HCT116 (cell line): Measurements from ENCODE around the gene MYLK3. TPM values are rescaled to one million over a fixed set of nuclear protein-coding genes. Genes with fewer than 3 reads are reported as not detected.

ENCODE experiments used
- ATAC-seq: fragments of 200-7000 bp; cut with Tn5 transposase; 2 replicates; pipeline ENCODE4 v1.9.1; 2020; ENCODE audit warnings: mild to moderate bottlenecking, moderate library complexity
- BruUV-seq: library from RNA; stranded (reverse); fragments of 400-500 nt; replicated peaks from 2 replicates; lab custom pipeline; 2021; lab: Mats Ljungman, UMichigan
- CTCF ChIA-PET: fragments of 300-600 bp; sonication (Branson Sonifier 250); formaldehyde crosslinking; loops from one replicate; lab custom pipeline; 2021; ENCODE audit warnings: antibody characterized with exemption; lab: Charles Lee
- POLR2A ChIA-PET: fragments of 300-600, 350-600 bp; sonication (Branson Sonifier 250); formaldehyde crosslinking; loops from one replicate; lab custom pipeline; 2021; ENCODE audit warnings: antibody characterized with exemption; lab: Charles Lee
- RAD21 ChIA-PET, 2 experiments: fragments of 300-600 bp; sonication (Branson Sonifier 250); formaldehyde crosslinking; loops; one replicate each; lab custom pipeline; 2023; ENCODE audit warnings: low total read pairs in 2 of 2; ENCODE audit not compliant: uncharacterized antibody in 2 of 2, unreplicated experiment in 2 of 2, low non-redundant PET in 1 of 2; lab: Charles Lee
- DNase-seq: peaks from one replicate; pipeline ENCODE4 v3.0.0-alpha.2; 2010; ENCODE audit warnings: low read depth, low spot score
- H2AFZ ChIP-seq: fragments of 200-600 bp; shearing (Covaris generic), sonication (generic); 2 replicates; pipeline ENCODE4 v1.6.1; 2017; ENCODE audit warnings: low read depth, mixed run types, mixed read lengths, antibody characterized with exemption, low read length; ENCODE audit not compliant: poor library complexity, severe bottlenecking
- H3K27ac ChIP-seq: 2 replicates; pipeline ENCODE4 v1.5.1; 2012; ENCODE audit warnings: low read depth, low read length
- H3K27me3 ChIP-seq: fragments of 200-600 bp; sonication (generic); 2 replicates; pipeline ENCODE4 v1.6.1; 2016; ENCODE audit warnings: mixed run types, low read length, mixed read lengths; ENCODE audit not compliant: insufficient read depth
- H3K36me3 ChIP-seq, 2 experiments: fragments of 200-500 bp in 1 of 2; fragments of 200-600 bp in 1 of 2; sonication (Bioruptor generic) in 1 of 2; sonication (generic) in 1 of 2; 2 replicates each; pipeline versions ENCODE4 v1.5.1 to v1.6.1; 2014 to 2016; ENCODE audit warnings: low read length in 2 of 2, inconsistent platforms in 1 of 2, mixed read lengths in 1 of 2, mixed run types in 1 of 2; ENCODE audit not compliant: insufficient read depth in 2 of 2, control insufficient read depth in 1 of 2
- H3K4me1 ChIP-seq, 2 experiments: fragments of 200-600 bp in 1 of 2; sonication (generic) in 1 of 2; 2 replicates each; pipeline versions ENCODE4 v1.5.1 to v1.6.1; 2012 to 2017; ENCODE audit warnings: low read length in 2 of 2, inconsistent platforms in 1 of 2, mild to moderate bottlenecking in 1 of 2, mixed read lengths in 1 of 2, mixed run types in 1 of 2, moderate library complexity in 1 of 2; ENCODE audit not compliant: insufficient read depth in 2 of 2, control insufficient read depth in 1 of 2
- H3K4me2 ChIP-seq: fragments of 200-600 bp; sonication (generic); 2 replicates; pipeline ENCODE4 v1.6.1; 2017; ENCODE audit warnings: mixed run types, low read length, mixed read lengths
- H3K4me3 ChIP-seq, 2 experiments: fragments of 200-600 bp in 1 of 2; sonication (generic) in 1 of 2; replicated peaks in 1 of 2; 2 replicates each; pipeline ENCODE4 v1.5.1; 2011 to 2016; ENCODE audit warnings: low read length in 2 of 2, control low read depth in 1 of 2, low read depth in 1 of 2, mild to moderate bottlenecking in 1 of 2, mixed read lengths in 1 of 2, mixed run types in 1 of 2
- H3K79me2 ChIP-seq: fragments of 200-600 bp; sonication (generic); 2 replicates; pipeline ENCODE4 v1.6.1; 2017; ENCODE audit warnings: mild to moderate bottlenecking, mixed run types, low read length, moderate library complexity, mixed read lengths; ENCODE audit not compliant: insufficient read depth
- H3K9ac ChIP-seq: fragments of 200-600 bp; sonication (generic); 2 replicates; pipeline ENCODE4 v1.6.1; 2016; ENCODE audit warnings: low read length, mixed read lengths
- H3K9me2 ChIP-seq: fragments of 200-600 bp; sonication (generic), shearing (Covaris generic); 2 replicates; pipeline ENCODE4 v1.6.1; 2017; ENCODE audit warnings: mixed run types, mild to moderate bottlenecking, moderate library complexity; ENCODE audit not compliant: insufficient read depth
- H3K9me3 ChIP-seq, 2 experiments: fragments of 200-500 bp in 1 of 2; fragments of 200-600 bp in 1 of 2; sonication (Bioruptor generic) in 1 of 2; sonication (generic) in 1 of 2; 2 replicates each; pipeline ENCODE4 v1.6.1; 2014 to 2017; ENCODE audit warnings: low read length in 2 of 2, mixed read lengths in 2 of 2, inconsistent platforms in 1 of 2, low read depth in 1 of 2, mild to moderate bottlenecking in 1 of 2, mixed run types in 1 of 2, moderate library complexity in 1 of 2; ENCODE audit not compliant: control insufficient read depth in 1 of 2, insufficient read depth in 1 of 2
- H4K20me1 ChIP-seq: fragments of 200-600 bp; sonication (generic), shearing (Covaris generic); 2 replicates; pipeline ENCODE4 v1.6.1; 2017; ENCODE audit warnings: mixed run types, mild to moderate bottlenecking, moderate library complexity; ENCODE audit not compliant: insufficient read depth
- ATF3 ChIP-seq: IDR thresholded peaks from 2 replicates; pipeline ENCODE4 v1.6.1; 2012
- CEBPB ChIP-seq: IDR thresholded peaks from 2 replicates; pipeline ENCODE4 v1.6.1; 2012; ENCODE audit warnings: low read depth
- EGR1 ChIP-seq: IDR thresholded peaks from 2 replicates; pipeline ENCODE4 v1.6.1; 2012; ENCODE audit warnings: low read depth
- ELF1 ChIP-seq: IDR thresholded peaks from 2 replicates; pipeline ENCODE4 v1.6.1; 2012; ENCODE audit warnings: low read depth, borderline replicate concordance
- FOSL1 ChIP-seq: IDR thresholded peaks from 2 replicates; pipeline ENCODE4 v1.6.1; 2012; ENCODE audit warnings: low read depth
- MAX ChIP-seq: IDR thresholded peaks from 2 replicates; pipeline ENCODE4 v1.6.1; 2012
- POLR2A ChIP-seq: IDR thresholded peaks from 2 replicates; pipeline ENCODE4 v1.7.0; 2011; ENCODE audit warnings: borderline replicate concordance; ENCODE audit not compliant: insufficient read depth, insufficient read length; ENCODE audit errors: extremely low read depth
- REST ChIP-seq: IDR thresholded peaks from 2 replicates; pipeline ENCODE4 v1.6.1; 2012; ENCODE audit warnings: low read depth
- SIN3A ChIP-seq: IDR thresholded peaks from 2 replicates; pipeline ENCODE4 v1.6.1; 2012; ENCODE audit warnings: low read depth
- SRF ChIP-seq: IDR thresholded peaks from 2 replicates; pipeline ENCODE4 v1.6.1; 2012; ENCODE audit warnings: low read depth
- TCF7L2 ChIP-seq: IDR thresholded peaks from 2 replicates; pipeline ENCODE4 v1.7.0; 2011; ENCODE audit warnings: borderline replicate concordance, inconsistent platforms; ENCODE audit not compliant: insufficient read depth, insufficient read length; ENCODE audit errors: extremely low read depth
- ZFX ChIP-seq: fragments of 450-650 bp; IDR thresholded peaks from 2 replicates; pipeline ENCODE4 v1.6.1; 2017
- ZNF274 ChIP-seq: fragments of 200-500 bp; sonication (Bioruptor generic); IDR thresholded peaks from 2 replicates; pipeline ENCODE4 v1.6.1; 2014; ENCODE audit warnings: mild to moderate bottlenecking, low read depth, low read length, inconsistent platforms
- intact Hi-C: fragments of 100-400 bp; cut with micrococcal nuclease; formaldehyde crosslinking; loops from 2 replicates; pipeline ENCODE4 v1.10.0; 2022
- total RNA-seq: library from RNA; stranded (reverse); gene quantifications from one replicate; pipeline ENCODE4 v1.2.1, GENCODE V29; 2021; ENCODE audit not compliant: unreplicated experiment
- TF ChIP-seq, protein P1 (sequence below), 3 experiments: fragments of 200-600 bp in 1 of 3; sonication (generic) in 1 of 3; IDR thresholded peaks in 2 of 3; conservative IDR thresholded peaks in 1 of 3; 2 replicates each; pipeline ENCODE4 v1.5.1; 2012 to 2017; ENCODE audit warnings: low read depth in 2 of 3, low read length in 2 of 3, antibody characterized with exemption in 1 of 3, borderline replicate concordance in 1 of 3, control low read depth in 1 of 3, mild to moderate bottlenecking in 1 of 3, mixed read lengths in 1 of 3, mixed run types in 1 of 3, moderate library complexity in 1 of 3; ENCODE audit not compliant: insufficient read depth in 1 of 3

MYLK3 gene
- total RNA-seq, 1 experiment from 2014 or later, result 0.22 TPM

- TF ChIP-seq REST (no peak), EGR1 (no peak), ZNF274 (no peak), CEBPB (no peak), ZFX (no peak), TCF7L2 (no peak), ELF1 (no peak), ATF3 (no peak), SRF (no peak)
These were observed 29.7 kb upstream of the MYLK3 start (continued) for GRCh38 chr16:46777804-46778203.

DNA sequence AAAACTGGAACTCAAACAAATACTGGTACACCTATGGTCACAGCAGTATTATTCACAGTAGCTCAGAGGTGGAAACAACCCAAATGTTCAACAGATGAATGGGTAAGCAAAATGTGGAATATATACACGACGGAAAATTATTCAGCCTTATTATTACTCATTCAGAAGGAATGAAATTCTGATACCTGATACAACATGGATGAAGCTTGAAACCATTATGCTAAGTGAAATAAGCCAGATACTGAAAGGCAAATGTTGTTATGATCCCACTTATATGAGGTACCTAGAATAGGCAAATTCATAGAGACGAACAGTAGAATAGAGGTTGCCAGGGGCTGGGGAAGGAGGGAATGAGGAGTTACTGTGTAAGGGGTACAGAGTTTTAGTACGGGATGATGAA, 27.1 kb upstream of the MYLK3 start:
- Histone ChIP-seq H3K27me3 (no peaks in the 10 kb centered on the region), H2AFZ (no peak overlapping the region), H3K9me3 (no peaks in the 10 kb centered on the region; a peak in 1 of 4 replicates), H3K27ac (no peak overlapping the region), H3K4me2 (no peak overlapping the region), H3K4me3 (no peak overlapping the region), H3K36me3 (no peaks in the 10 kb centered on the region), H3K9me2 (no peaks in the 10 kb centered on the region)
- CTCF ChIA-PET, result no interaction called here
- DNase-seq (no peak), ATAC-seq (no peak)
- no TSS peak for BruUV-seq
- RAD21 ChIA-PET, result no interaction called here
- POLR2A ChIA-PET, result no interaction called here
- TF ChIP-seq ELF1 (no peak), POLR2A (no peak), FOSL1 (no peak), SIN3A (no peak), MAX (no peak), ZNF274 (no peak), EGR1 (no peak), SRF (no peak), ATF3 (no peak), CEBPB (no peak), REST (no peak), TCF7L2 (no peak)
- TF ChIP-seq, protein P1, sequence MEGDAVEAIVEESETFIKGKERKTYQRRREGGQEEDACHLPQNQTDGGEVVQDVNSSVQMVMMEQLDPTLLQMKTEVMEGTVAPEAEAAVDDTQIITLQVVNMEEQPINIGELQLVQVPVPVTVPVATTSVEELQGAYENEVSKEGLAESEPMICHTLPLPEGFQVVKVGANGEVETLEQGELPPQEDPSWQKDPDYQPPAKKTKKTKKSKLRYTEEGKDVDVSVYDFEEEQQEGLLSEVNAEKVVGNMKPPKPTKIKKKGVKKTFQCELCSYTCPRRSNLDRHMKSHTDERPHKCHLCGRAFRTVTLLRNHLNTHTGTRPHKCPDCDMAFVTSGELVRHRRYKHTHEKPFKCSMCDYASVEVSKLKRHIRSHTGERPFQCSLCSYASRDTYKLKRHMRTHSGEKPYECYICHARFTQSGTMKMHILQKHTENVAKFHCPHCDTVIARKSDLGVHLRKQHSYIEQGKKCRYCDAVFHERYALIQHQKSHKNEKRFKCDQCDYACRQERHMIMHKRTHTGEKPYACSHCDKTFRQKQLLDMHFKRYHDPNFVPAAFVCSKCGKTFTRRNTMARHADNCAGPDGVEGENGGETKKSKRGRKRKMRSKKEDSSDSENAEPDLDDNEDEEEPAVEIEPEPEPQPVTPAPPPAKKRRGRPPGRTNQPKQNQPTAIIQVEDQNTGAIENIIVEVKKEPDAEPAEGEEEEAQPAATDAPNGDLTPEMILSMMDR (IDR thresholded peaks at IDR 0.05 in 2 of 3, conservative IDR thresholded peaks at IDR 0.05 in 1 of 3; ENCODE audit: borderline replicate concordance in 1 of 3, insufficient read depth in 1 of 3, low read depth in 2 of 3, low read length in 2 of 3), result no peak
- TF ChIP-seq, all 23 proteins: peak for 0
- Histone ChIP-seq H3K79me2 (no peaks in the 10 kb centered on the region), H3K9ac (no peak overlapping the region), H4K20me1 (no peaks in the 10 kb centered on the region), H3K4me1 (no peaks in the 10 kb centered on the region)
- intact Hi-C loops, result no loop called here
